Measurements from ENCODE around the gene PABPC3. TPM values are rescaled to one million over a fixed set of nuclear protein-coding genes. Genes with fewer than 3 reads are reported as not detected.

Gene PABPC3
- total RNA-seq, 1 donor: 0.09 TPM

DNA sequence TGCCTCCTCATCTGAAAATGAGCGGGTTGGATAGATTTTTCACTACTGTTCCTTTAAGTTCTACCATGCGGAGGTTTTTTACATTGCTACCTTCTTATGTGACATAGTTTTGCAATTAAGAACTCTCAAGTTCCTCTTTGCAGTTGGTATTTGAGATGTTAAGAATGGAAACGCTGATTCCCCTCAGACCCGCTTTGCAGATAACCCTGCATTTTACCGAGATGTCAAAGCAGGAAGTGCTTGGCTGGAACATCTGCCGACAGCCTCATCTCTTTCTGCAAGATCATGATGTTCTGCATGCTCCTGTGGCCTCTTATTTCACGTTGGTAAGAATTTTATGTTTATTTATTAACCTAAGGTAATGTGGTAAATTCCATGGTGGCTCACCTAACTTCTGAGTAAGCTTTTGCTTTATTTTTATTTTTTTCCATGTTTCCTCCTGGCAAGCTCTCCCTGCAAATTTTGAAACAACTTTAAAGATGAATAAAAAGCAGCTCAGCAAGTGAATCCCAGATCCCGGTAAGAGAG is 22.5 kb downstream of the PABPC3 start:
- DNase-seq (ENCODE audit: low read depth): no peak
- TF ChIP-seq, protein P1, sequence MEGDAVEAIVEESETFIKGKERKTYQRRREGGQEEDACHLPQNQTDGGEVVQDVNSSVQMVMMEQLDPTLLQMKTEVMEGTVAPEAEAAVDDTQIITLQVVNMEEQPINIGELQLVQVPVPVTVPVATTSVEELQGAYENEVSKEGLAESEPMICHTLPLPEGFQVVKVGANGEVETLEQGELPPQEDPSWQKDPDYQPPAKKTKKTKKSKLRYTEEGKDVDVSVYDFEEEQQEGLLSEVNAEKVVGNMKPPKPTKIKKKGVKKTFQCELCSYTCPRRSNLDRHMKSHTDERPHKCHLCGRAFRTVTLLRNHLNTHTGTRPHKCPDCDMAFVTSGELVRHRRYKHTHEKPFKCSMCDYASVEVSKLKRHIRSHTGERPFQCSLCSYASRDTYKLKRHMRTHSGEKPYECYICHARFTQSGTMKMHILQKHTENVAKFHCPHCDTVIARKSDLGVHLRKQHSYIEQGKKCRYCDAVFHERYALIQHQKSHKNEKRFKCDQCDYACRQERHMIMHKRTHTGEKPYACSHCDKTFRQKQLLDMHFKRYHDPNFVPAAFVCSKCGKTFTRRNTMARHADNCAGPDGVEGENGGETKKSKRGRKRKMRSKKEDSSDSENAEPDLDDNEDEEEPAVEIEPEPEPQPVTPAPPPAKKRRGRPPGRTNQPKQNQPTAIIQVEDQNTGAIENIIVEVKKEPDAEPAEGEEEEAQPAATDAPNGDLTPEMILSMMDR (IDR thresholded peaks at IDR 0.05; ENCODE audit: insufficient read depth, low read length): no peak
- no peak overlapping the region for H3K4me3 ChIP-seq (ENCODE audit: low read depth, low read length)

DNA sequence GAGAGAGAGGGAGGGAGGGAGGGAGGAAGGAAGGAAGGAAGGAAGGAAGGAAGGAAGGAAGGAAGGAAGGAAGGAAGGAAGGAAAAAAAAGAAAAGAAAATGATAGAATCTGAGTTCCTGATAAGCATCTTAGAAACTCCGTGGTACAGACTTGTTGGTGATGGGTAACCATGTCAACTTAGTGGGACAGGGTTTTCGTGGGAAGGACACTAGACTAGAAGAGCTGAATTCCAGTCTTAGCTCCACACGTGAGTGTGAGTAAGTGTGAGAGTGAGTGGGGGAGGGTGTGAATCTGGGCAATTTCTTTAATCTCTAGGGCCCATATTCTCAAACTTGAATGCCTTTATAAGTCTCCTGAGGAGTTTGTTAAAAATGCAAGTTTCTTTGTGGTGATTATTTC is 35.0 kb downstream of the PABPC3 start:
- TF ChIP-seq, protein P1 (IDR thresholded peaks at IDR 0.05; ENCODE audit: insufficient read depth, low read length): no peak
- H3K4me3 ChIP-seq (ENCODE audit: low read depth, low read length): no peak overlapping the region
- DNase-seq (ENCODE audit: low read depth): no peak

- TF ChIP-seq, protein P1 (IDR thresholded peaks at IDR 0.05; ENCODE audit: insufficient read depth, low read length): no peak
- H3K4me3 ChIP-seq (ENCODE audit: low read depth, low read length): no peak overlapping the region
- no peak for DNase-seq (ENCODE audit: low read depth)
Observed at GRCh38 chr13:25131881-25132420, 36.0 kb downstream of the PABPC3 start.

DNA sequence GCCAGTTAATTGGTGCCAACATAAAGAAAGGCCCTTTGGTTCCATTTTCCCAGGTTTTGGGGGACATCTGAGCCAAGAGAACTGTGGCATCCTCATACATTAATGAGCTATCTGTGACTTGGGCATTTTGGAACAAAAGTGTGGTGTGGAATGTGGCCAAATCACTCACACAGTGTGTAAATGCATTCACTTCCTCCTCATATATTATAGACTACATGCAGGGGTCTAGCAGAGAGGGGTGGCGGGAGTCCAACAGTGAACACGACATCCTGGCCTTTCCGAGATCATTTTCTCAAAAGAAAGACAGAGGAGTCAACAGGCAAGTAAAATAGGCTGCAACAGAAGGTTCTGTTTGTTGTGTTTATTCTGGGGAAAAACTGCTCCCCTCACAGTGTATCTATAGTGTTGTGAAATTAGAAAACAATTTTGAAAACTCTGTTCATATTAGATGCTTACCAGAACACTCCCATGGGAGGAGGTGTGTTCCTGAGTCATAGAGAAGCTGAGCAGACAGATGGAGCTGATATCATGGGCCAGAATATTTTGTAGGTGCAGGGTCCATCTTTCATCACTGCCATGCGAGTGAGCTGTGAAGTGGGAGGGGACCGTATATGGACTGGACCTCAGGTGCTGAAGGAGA is 36.9 kb downstream of the PABPC3 start:
- TF ChIP-seq, protein P1 (IDR thresholded peaks at IDR 0.05; ENCODE audit: insufficient read depth, low read length): no peak
- no peak overlapping the region for H3K4me3 ChIP-seq (ENCODE audit: low read depth, low read length)
- DNase-seq (ENCODE audit: low read depth): no peak

DNA sequence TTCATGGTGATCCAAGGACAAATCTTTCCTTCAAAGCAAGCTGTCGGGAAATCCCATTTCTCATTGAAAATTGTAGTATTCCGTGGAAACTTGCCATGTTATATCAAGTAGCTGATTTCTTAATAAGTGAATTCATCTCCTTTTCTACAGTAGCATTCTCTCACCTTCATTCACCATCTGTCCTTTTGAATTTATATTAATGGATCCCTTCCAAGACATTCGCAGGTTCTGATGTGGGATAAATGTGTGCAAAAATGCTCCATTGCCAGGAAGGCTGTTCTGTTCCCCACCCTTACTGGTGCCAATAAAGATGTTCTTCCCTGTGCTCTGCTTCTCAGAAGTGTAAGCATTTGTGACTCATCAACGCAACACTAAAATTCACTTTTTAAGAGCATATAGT is 40.0 kb downstream of the PABPC3 start:
- H3K4me3 ChIP-seq (ENCODE audit: low read depth, low read length): no peak overlapping the region
- TF ChIP-seq, protein P1 (IDR thresholded peaks at IDR 0.05; ENCODE audit: insufficient read depth, low read length): no peak

DNA sequence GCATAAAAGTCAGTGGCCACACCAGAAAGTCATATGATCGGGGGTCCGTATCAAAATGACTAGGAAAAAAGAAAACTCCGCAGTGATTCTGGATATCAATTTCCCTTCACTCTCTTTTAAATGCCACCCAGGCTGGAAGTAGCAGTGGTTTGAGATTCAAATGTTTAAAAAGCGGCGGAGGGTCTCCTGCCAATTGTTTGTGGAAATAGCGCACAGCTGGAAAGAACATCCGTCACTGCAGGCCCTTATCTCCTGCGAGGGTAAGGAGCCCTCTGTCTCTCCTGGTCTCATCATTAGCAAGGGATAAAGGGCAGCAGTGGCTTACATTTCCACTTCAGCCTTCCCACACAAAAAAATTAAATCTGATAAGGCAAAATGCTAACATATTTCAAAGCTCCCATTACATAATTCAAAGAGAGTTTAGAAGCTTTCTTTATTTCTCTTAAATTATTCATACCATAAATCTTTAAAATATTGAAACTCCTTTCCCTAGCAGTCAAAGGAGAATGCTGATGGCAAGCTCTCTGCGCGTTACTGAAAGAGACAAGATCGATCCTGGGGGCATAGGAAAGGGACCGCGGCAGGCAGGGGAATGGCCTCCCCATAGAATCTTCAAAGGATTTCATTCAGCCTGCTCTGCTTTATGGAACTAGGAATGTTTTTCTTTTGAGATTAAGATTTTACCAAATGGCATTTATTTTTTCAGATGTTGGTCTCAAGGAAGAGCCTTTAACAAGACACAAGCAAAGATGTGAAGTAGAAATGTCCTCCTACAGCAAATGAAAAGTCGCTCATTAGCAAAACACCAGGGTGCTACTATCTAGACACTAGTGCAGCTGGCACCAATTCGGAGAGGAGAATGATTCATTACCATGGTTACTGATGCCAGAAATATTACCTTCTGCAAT is 41.2 kb downstream of the PABPC3 start:
- TF ChIP-seq, protein P1 (IDR thresholded peaks at IDR 0.05; ENCODE audit: insufficient read depth, low read length): no peak
- no peak overlapping the region for H3K4me3 ChIP-seq (ENCODE audit: low read depth, low read length)
- DNase-seq (ENCODE audit: low read depth): no peak

More for the DNA sequence above, 40.0 kb downstream of the PABPC3 start:
- no peak for DNase-seq (ENCODE audit: low read depth)
